Body of pancreas (tissue), 4 donors: ENCODE results near the gene DENND1A. TPM values are rescaled to one million over a fixed set of nuclear protein-coding genes. Genes with fewer than 3 reads are reported as not detected.

Experiments used
- ATAC-seq: fragments of 150-250 bp; one replicate; pipeline ENCODE4 v1.9.1; 2016
- DNase-seq, 4 donors: peaks; one replicate each; pipeline ENCODE4 v3.0.0-alpha.2; 2019
- H3K27ac ChIP-seq, 4 donors: fragments of 200-600 bp; sonication (generic); 1 replicate in 3 of 4; 2 replicates in 1 of 4; pipeline versions ENCODE4 v1.5.1 to v1.6.1; 2016 to 2019; ENCODE audit warnings: mild to moderate bottlenecking in 1 of 4, mixed read lengths in 1 of 4, moderate library complexity in 1 of 4
- H3K27me3 ChIP-seq, 2 donors: fragments of 200-600 bp; sonication (generic); one replicate each; pipeline ENCODE4 v1.6.0; 2016; ENCODE audit warnings: mild to moderate bottlenecking in 1 of 2
- H3K36me3 ChIP-seq, 2 donors: fragments of 200-600 bp; sonication (generic); replicated peaks in 1 of 2; 2 replicates each; pipeline ENCODE4 v1.5.1; 2016; ENCODE audit warnings: low read depth in 2 of 2; ENCODE audit not compliant: insufficient read depth in 1 of 2
- H3K4me1 ChIP-seq: fragments of 200-600 bp; sonication (generic); one replicate; pipeline ENCODE4 v1.6.0; 2016
- H3K4me3 ChIP-seq, 2 donors: fragments of 200-600 bp; sonication (generic); 1 replicate in 1 of 2; 2 replicates in 1 of 2; pipeline ENCODE4 v1.5.1; 2016 to 2019
- H3K9me3 ChIP-seq, 3 donors: fragments of 200-600 bp; sonication (generic); 1 replicate in 2 of 3; 2 replicates in 1 of 3; pipeline ENCODE4 v1.5.1; 2016
- POLR2A ChIP-seq, 3 donors: fragments of 450-650 bp; IDR thresholded peaks; one replicate each; pipeline ENCODE4 v1.6.1; 2016; ENCODE audit warnings: antibody characterized with exemption in 3 of 3, mild to moderate bottlenecking in 2 of 3
- WGBS, 2 donors: methylation state at CpG; one replicate each; pipeline ENCODE4 v1.1.5; 2017; 5-methylcytosine and 5-hydroxymethylcytosine counted together
- intact Hi-C: fragments of 100-400 bp; cut with DNase I; formaldehyde crosslinking; loops from one replicate; pipeline ENCODE4 v1.15.1; 2023
- total RNA-seq, 2 donors: library from RNA; depleted of rRNA; stranded (reverse); fragments of >200 nt; gene quantifications; one replicate each; pipeline ENCODE4 v1.1.0, GENCODE V29; 2016
- TF ChIP-seq, protein P1 (sequence below), 7 experiments: fragments of 450-650 bp in 4 of 7; fragments of 200-600 bp in 3 of 7; sonication (generic) in 3 of 7; IDR thresholded peaks; one replicate each; pipeline ENCODE4 v1.5.1; 2016 to 2019; ENCODE audit warnings: antibody characterized with exemption in 7 of 7

DENND1A gene
- total RNA-seq, 2 donors from 2014 or later: 7.6 to 8.6 TPM

DNA sequence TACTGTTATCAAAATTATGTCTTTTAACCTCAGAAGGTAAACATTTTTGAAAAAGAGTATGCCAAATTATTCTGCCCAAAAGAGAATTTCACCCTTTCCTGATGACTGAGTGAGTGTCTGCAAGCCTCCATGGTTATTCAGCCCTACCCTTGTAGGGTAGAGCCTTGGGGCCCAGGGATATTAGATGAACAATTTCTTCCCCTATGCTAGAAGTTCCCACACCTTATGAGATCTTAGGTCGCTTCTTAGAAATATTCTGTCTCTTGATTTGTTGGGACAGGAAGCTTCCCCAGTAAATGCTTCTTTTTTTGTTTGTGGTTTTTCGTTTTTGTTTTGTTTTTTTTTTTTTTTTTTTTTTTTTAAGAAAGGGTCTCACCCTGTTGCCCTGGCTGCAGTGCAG lies 570.8 kb downstream of the DENND1A start:
- no peaks in the 10 kb centered on the region for H3K9me3 ChIP-seq
- DNase-seq (no peak), ATAC-seq (no peak)
- peaks cover 14% of the 10 kb centered on the region for H3K4me1 ChIP-seq
- H3K4me3 ChIP-seq: no peak overlapping the region
- H3K36me3 ChIP-seq: no peaks in the 10 kb centered on the region
- intact Hi-C loops: no loop called here
- WGBS, 2 donors: 73 to 81% methylated on average over 2 of the region's 2 CpGs
- no peaks in the 10 kb centered on the region for H3K27me3 ChIP-seq
- H3K27ac ChIP-seq: no peak overlapping the region
- no peak for TF ChIP-seq POLR2A (IDR thresholded peaks at IDR 0.05)
- TF ChIP-seq, protein P1, sequence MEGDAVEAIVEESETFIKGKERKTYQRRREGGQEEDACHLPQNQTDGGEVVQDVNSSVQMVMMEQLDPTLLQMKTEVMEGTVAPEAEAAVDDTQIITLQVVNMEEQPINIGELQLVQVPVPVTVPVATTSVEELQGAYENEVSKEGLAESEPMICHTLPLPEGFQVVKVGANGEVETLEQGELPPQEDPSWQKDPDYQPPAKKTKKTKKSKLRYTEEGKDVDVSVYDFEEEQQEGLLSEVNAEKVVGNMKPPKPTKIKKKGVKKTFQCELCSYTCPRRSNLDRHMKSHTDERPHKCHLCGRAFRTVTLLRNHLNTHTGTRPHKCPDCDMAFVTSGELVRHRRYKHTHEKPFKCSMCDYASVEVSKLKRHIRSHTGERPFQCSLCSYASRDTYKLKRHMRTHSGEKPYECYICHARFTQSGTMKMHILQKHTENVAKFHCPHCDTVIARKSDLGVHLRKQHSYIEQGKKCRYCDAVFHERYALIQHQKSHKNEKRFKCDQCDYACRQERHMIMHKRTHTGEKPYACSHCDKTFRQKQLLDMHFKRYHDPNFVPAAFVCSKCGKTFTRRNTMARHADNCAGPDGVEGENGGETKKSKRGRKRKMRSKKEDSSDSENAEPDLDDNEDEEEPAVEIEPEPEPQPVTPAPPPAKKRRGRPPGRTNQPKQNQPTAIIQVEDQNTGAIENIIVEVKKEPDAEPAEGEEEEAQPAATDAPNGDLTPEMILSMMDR (IDR thresholded peaks at IDR 0.05): no peak

DNA sequence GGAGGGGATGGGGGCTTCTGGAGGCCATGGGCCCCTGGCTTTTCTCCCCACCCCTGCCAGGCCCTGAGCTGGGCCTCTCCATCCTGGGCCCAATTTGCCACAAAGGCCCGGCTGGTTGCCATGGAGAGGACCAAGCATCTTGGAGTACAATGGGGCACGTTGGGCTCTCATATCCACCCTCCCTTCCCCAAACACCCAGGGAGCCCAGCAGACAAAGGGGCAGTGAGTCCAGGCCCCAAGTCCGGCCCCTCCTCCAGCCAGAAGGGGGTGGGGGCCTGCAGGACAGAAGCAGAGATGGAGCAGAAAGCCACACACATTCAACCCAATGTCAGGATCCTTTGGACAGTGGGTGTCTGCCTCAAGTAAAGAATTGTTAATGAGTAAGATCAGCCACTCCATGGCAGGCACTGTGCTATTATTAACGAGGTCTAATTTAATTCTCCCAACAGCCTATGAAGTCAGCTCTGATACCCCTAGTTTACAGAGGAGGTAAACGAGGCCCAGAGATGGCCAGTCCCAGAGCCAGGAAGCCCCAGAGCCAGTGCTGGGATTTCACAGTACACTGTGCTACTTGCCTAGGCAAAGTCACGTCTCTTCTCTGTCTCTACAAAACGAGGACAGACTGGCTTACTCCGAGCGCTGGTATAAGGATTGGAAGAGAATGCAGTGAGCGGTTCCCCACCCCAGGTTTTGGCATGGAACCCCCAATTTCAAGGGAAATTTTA lies 571.6 kb downstream of the DENND1A start:
- ATAC-seq (no peak), DNase-seq (no peak)
- Histone ChIP-seq H3K4me1 (peaks cover 17% of the 10 kb centered on the region), H3K27ac (no peak overlapping the region), H3K4me3 (no peak overlapping the region), H3K27me3 (no peaks in the 10 kb centered on the region), H3K36me3 (no peaks in the 10 kb centered on the region), H3K9me3 (no peaks in the 10 kb centered on the region)
- intact Hi-C loops: no loop called here
- WGBS, 2 donors: 82 to 84% methylated on average over 10 of the region's 10 CpGs
- no peak for TF ChIP-seq POLR2A (IDR thresholded peaks at IDR 0.05)
- TF ChIP-seq, protein P1 (IDR thresholded peaks at IDR 0.05): no peak

DNA sequence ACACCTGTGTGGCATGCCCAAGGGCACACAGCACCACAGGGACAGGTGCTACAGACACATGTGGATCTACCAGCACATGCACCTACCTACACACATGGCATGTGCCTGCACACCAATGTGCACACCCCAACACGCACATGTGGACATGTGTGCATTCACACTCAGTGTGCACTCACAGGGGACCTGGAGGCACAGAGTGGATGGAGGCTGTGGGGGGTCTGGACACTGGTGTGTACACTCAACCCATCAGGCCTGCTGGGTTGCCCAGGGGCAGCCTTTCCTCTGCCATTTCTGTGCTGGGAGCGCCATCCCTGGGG lies 572.2 kb downstream of the DENND1A start:
- Histone ChIP-seq H3K27me3 (no peaks in the 10 kb centered on the region), H3K27ac (no peak overlapping the region), H3K4me3 (no peak overlapping the region), H3K9me3 (no peaks in the 10 kb centered on the region), H3K36me3 (no peaks in the 10 kb centered on the region), H3K4me1 (peaks cover 17% of the 10 kb centered on the region)
- ATAC-seq (no peak), DNase-seq (no peak)
- intact Hi-C loops: no loop called here
- TF ChIP-seq, protein P1 (IDR thresholded peaks at IDR 0.05): no peak
- 96% methylated on average over 2 of the region's 2 CpGs; no CpG with 5 or more reads in 1 of the 2 donors for WGBS, 2 donors

DNA sequence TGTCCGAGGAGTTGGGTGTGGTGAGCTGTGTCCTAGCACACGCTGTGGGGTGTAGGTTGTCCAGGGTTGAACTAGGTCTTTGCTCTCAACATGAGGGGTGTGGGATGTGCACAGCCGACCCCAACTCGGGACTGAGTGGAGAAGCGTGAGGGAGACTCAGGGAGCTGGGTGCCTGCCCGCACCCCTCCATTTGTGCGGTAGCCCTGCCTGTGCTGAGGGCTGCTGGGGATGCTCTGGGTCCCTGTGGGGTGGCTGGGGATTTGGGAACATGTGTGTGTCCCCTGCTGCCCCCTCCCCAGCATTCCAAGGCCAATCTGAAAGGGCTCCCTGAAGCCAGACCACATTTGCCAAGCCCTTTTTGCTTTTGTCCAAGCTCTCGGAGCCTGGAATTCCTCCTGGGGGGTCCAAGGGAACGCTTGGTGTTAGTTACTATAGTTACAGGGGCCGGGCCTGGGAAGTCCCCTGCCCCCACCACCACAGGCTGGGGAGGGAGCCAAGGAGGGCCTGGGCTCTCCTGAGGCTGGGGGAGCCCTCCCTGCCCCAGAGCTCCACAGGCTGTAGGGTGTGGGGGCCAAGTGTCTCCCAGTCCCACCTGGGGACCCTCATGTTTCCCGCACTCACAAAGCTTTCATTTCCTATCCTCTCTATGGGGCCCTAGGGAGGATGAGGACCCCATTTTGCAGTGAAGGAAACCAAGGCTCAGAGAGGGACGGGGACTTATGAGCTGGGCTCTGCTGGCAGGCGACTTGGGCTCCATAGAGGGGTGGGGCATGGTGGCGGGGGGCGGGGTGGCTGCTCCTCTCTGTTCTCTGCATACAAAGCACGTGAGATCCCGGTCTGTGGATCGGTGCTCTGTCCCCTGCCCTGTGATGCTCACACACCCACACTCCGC lies 572.8 kb downstream of the DENND1A start:
- no peak overlapping the region for H3K4me3 ChIP-seq
- DNase-seq: no peak
- H3K4me1 ChIP-seq: peaks cover 17% of the 10 kb centered on the region
- H3K36me3 ChIP-seq: no peaks in the 10 kb centered on the region
- no peak overlapping the region for H3K27ac ChIP-seq
- 70 to 78% methylated on average over 2 to 19 of the region's 19 CpGs for WGBS, 2 donors
- intact Hi-C loops: no loop called here
- no peaks in the 10 kb centered on the region for H3K27me3 ChIP-seq
- no peak for TF ChIP-seq POLR2A (IDR thresholded peaks at IDR 0.05)
- TF ChIP-seq, protein P1 (IDR thresholded peaks at IDR 0.05): no peak
- no peaks in the 10 kb centered on the region for H3K9me3 ChIP-seq
- no peak for ATAC-seq
